Choroid plexus epithelial cell (primary cell): ENCODE measurements around the gene RASA4.
"Not testable (repeated sequence)": the region's sequence is repeated elsewhere in the genome, so short reads cannot be mapped to it uniquely, and the experiment has no call there.

ENCODE experiments used
- DNase-seq: peaks from one replicate; pipeline ENCODE4 v3.0.0-alpha.2; 2010; ENCODE audit warnings: low read depth
- H3K4me3 ChIP-seq: 2 replicates; pipeline ENCODE4 v1.5.1; 2011; ENCODE audit warnings: low read depth, mild to moderate bottlenecking, control low read depth, low read length, moderate library complexity

The RASA4 gene

GRCh38 chr7:102616507-102617125 lies at the start of gene RASA4:
Gene RASA4, minus strand, starts transcription at chr7:102616756. Its CDS starts 67 bp downstream, at chr7:102616689.
- H3K4me3 ChIP-seq: peak within 1 kb of the TSS; percentile 37
- DNase-seq: not testable (repeated sequence)

DNA sequence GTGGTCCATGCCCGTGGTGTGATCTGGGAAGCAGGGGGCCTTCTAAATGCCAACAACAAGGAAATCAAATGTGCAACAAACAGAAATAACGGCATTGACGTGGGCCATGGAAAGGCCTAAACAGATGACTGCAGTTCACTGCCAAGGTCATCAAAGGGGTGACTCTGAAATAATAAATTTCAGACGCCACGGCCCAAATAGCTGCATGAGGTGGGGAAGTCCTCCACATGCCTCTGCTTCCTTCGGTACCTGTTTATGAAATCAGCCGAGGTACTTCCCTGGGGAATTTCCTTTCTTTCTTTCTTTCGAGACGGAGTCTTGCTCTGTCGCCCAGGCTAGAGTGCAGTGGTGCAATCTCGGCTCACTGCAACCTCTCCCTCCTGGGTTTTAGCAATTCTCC lies 48.2 kb upstream of the RASA4 start:
- DNase-seq, H3K4me3 ChIP-seq: not testable (repeated sequence)

DNA sequence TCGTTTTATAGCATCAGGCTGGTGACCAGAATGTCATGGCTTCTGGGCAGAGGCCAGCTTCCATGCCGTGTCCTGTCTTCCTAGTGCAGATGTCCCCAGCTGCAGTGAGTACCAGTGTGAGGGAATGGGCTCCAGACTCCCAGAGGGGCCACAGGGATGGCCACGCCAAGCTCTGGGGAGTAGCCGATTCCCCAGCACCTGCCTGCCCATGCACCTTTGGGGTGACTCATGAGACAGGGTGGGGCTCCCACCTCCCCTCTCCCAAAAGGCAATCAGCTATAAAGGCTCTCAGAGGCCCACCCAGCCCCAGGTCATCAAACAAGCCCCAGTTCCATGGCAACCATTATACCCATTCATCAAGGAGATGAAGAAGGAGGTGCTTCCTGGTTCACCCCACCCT lies 33.4 kb upstream of the RASA4 start, which contains the start of gene SPDYE2B:
Gene SPDYE2B (plus strand): TSS at position 396 of the 400 bp plus-strand sequence. CDS start 2,030 bp downstream, outside the sequence.
- not testable (repeated sequence) for DNase-seq, H3K4me3 ChIP-seq

DNA sequence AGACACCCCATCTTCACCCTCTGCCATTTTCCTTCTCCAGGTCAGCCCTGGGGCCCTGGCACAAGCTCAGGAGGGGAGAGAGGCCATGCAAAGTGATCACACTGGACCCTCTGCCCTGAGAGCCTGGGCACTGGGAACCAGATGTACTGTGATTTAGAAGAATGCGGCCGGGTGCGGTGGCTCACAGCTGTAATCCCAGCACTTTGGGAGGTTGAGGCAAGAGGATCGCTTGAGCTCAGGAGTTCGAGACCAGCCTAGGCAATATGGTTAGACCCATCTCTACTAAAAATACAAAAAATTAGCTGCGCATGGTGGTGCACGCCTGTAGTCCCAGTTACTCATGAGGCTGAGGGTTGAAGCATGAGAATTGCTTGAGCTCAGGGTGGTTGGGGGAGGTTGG lies 31.3 kb upstream of the RASA4 start:
- not testable (repeated sequence) for DNase-seq, H3K4me3 ChIP-seq

- DNase-seq, H3K4me3 ChIP-seq: not testable (repeated sequence)
Observed at GRCh38 chr7:102643404-102643803, 26.8 kb upstream of the RASA4 start.

DNA sequence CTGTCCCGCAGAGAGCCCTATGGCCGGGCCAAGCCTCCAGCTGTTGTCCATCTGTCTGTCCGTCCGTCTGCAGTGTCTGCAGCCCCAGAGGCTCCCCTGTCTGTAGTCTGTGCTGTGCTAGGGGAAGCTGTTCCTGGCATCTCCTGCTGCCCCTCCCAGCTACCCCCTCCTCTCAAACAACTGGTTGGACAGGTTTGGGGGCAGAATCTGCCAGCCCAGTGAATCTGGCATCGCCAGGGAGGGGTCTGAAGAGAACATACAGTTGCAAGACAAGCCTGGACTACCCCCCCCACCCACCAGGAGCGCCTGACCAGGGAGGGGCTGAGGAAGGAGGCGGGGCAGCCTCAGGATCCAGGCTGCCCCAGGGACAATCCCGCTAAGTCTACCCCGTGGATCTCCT lies 26.1 kb upstream of the RASA4 start, which contains the start of gene UPK3BL1:
Gene UPK3BL1 (minus strand): TSS at position 101 of the 400 bp plus-strand sequence. CDS start 50 bp downstream, at position 51.
- not testable (repeated sequence) for DNase-seq, H3K4me3 ChIP-seq

GRCh38 chr7:102638848-102639247 lies 22.3 kb upstream of the RASA4 start:
- not testable (repeated sequence) for H3K4me3 ChIP-seq, DNase-seq

GRCh38 chr7:102636956-102637355 lies 20.4 kb upstream of the RASA4 start:
- not testable (repeated sequence) for DNase-seq

GRCh38 chr7:102635354-102635753 lies 18.8 kb upstream of the RASA4 start:
- H3K4me3 ChIP-seq, DNase-seq: not testable (repeated sequence)

More at GRCh38 chr7:102636956-102637355, 20.4 kb upstream of the RASA4 start:
- not testable (repeated sequence) for H3K4me3 ChIP-seq

DNA sequence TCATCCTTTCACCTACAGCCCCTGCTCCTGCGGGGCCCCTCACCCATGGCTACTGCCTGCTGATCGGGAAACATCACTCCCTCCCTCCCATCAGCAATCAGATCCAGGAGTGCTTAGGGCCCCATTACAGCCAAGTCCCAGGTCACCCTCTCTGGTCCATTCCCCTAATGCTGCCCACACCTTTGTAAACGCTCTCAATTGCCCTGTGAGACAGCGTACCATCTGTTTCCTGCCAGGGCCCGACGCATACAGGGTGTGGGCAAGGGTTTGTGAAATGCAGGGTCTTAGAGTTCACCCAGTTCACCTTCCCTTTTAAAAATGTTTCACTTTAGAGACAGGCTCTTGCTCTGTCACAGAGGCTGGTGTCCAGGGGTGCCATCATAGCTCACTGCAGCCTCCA lies 17.7 kb upstream of the RASA4 start:
- H3K4me3 ChIP-seq, DNase-seq: not testable (repeated sequence)

DNA sequence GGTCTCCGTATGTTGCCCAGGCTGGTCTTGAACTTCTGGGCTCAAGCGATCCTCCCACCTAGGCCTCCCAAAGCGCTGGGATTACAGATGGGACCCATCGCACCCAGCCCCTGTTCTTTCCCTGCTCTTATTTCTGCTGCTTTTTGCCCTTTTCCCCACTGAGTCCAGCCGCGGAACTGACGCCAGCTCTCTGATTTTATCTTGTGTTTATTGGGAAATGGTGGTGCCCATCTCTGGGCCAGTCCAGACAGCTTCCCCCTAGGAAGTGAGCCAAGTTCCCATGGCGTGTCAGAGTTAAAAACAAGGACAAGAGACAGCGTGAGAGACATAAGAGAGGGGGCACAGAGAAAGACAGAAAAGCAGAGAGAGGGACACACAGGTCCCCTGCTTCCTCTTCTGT lies 14.1 kb upstream of the RASA4 start:
- H3K4me3 ChIP-seq, DNase-seq: not testable (repeated sequence)

DNA sequence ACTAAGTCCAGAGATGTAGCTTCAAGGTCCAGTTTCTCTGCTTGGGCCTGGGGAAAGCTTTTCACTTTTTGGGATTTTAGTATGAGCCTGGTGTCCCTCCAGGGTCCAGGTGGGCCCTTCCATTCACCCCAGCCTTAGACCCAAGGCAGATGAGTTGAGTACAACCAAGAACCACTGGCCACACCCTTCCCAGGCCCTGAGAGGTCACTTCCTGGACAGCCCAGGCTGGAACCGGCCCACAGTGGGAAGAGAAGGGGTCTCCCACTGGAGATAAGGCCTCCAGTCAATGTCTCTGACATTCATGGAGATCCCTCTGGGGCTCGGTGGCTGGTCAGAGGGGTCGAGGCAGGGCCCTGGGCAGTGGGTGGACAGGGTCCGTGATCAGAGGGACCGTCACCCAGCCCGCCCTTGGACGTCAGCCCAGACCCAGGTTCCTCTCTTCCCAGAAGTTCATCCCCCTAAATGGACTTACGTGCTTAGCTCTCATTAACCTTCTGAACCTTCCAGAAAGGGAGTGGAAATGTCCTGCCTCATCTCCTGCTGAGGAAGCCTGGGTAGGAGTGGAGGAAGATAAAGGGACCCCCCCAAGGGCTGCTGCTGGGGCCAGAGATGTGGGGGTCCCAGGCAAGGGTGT lies 10.8 kb upstream of the RASA4 start:
- H3K4me3 ChIP-seq: not testable (repeated sequence)

DNA sequence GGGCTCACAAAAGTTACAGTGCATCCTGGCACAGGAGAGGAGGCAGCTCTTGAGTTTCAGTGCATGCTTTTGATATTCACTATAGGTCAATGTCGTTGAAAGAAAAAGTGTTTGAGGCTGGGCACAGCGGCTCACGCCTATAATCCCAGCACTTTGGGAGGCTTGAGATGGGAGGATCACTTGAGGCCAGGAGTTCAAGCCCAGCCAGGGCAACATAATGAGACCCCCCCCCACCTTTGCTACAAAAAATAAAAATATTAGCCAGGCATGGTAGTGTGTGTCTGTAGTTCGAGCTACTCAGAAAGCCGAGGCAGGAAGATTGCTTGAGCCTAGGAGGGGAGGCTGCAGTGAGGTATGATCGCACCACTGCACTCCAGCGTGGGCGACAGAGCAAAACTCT lies 1.6 kb upstream of the RASA4 start:
- DNase-seq, H3K4me3 ChIP-seq: not testable (repeated sequence)

More for the DNA sequence above, 10.8 kb upstream of the RASA4 start:
- DNase-seq: not testable (repeated sequence)

- not testable (repeated sequence) for H3K4me3 ChIP-seq, DNase-seq
Observed at GRCh38 chr7:102615930-102616329, 626 bp downstream of the RASA4 start.

DNA sequence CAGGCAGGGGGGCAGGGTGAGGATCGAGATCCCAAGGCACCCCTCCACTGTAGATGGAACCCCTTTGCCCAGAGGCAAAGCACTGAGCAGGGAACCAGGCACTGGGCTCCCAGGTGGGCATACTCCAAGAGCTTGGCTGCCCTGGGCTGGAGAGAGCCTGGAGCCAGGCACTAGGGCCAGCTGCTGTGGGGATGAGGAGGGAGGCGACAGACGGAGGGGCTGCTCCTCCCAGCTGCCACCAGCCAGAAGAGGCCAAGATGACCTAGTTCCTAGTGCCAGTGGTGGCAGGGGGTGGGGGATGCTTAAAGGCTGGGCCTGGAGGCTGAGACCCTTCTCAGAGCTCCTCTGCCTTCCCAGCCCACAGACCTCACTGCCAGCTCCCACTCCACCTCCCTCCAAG lies 1.7 kb downstream of the RASA4 start:
- DNase-seq, H3K4me3 ChIP-seq: not testable (repeated sequence)

GRCh38 chr7:102614346-102614697 lies 2.2 kb downstream of the RASA4 start:
- not testable (repeated sequence) for DNase-seq, H3K4me3 ChIP-seq

- H3K4me3 ChIP-seq, DNase-seq: not testable (repeated sequence)
Observed at GRCh38 chr7:102613575-102614345, 2.8 kb downstream of the RASA4 start.

- not testable (repeated sequence) for H3K4me3 ChIP-seq, DNase-seq
Observed at GRCh38 chr7:102611675-102612325, 4.8 kb downstream of the RASA4 start.

DNA sequence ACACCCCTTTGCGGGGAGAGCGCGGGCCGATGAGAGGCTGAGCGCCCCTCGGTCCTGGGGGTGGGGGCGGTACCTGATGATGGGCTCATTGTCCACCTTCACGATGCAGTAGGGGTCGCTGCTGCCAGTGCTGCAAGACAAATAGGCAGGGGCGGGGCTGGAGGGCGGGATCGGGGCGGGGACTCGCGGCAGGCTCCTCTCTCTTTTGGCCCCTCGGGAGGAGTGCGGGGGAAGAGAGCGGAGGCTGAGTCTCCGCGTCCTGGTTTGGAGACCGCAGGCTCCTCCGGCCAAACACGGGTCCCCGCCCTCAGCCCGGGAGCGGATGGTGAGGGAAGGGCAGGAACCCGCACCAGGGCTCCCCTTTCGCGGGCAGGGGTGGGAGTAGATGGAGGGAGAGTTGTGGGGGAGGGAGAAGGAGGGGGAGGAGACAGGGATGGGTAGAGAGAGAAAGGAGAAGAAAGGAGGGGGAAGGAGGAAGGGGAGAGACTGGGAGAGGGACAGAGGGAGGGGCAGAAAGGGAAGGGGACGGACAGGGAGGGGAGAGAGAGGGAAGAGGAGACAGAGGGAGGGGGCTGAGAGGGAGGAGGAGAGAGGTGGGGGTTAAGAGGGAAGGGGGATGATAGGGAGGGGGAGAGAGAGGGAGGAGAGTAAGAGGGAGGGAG lies 5.4 kb downstream of the RASA4 start:
- not testable (repeated sequence) for DNase-seq, H3K4me3 ChIP-seq
